HepG2 (cell line): ENCODE data around the gene RPS28. TPM values are rescaled to one million over a fixed set of nuclear protein-coding genes. Genes with fewer than 3 reads are reported as not detected.

ENCODE experiments used
- DNMT3B ChIP-seq: conservative IDR thresholded peaks from 2 replicates; pipeline ENCODE4 v1.6.1; 2016; ENCODE audit warnings: missing biosample characterization, control low read depth
- EEA1 ChIP-seq: sonication (generic); formaldehyde crosslinking; IDR thresholded peaks from 2 replicates; pipeline ENCODE4 v1.5.1; 2020; ENCODE audit warnings: mild to moderate bottlenecking, missing genetic modification reagents, borderline replicate concordance
- EED ChIP-seq: sonication (generic); formaldehyde crosslinking; IDR thresholded peaks from 2 replicates; pipeline ENCODE4 v1.5.0; 2020; ENCODE audit warnings: mild to moderate bottlenecking, missing genetic modification reagents
- HCFC1 ChIP-seq: fragments of 150-350 bp; IDR thresholded peaks from 2 replicates; pipeline ENCODE4 v1.6.1; 2014; ENCODE audit warnings: low read depth, low read length
- HOXA9 ChIP-seq: sonication (generic); formaldehyde crosslinking; IDR thresholded peaks from 2 replicates; pipeline ENCODE4 v1.8.1; 2022; ENCODE audit warnings: missing genetic modification reagents, mild to moderate bottlenecking, moderate library complexity, borderline replicate concordance
- MAF1 ChIP-seq: sonication (generic); formaldehyde crosslinking; IDR thresholded peaks from 2 replicates; pipeline ENCODE4 v1.5.0; 2020; ENCODE audit warnings: missing genetic modification reagents, borderline replicate concordance
- NFIC ChIP-seq: IDR thresholded peaks from 2 replicates; pipeline ENCODE4 v1.6.1; 2012; ENCODE audit warnings: mild to moderate bottlenecking, low read length, inconsistent platforms
- PCBP1 ChIP-seq: fragments of 200-400 bp; formaldehyde crosslinking; IDR thresholded peaks from 2 replicates; pipeline ENCODE4 v1.6.1; 2017; ENCODE audit warnings: mild to moderate bottlenecking, low read depth, low read length, borderline replicate concordance
- RAD21 ChIP-seq: fragments of 450-650 bp; formaldehyde crosslinking; IDR thresholded peaks from 2 replicates; pipeline ENCODE4 v1.5.0; 2020; ENCODE audit warnings: mild to moderate bottlenecking
- SNAPC5 ChIP-seq: sonication (generic); formaldehyde crosslinking; IDR thresholded peaks from 2 replicates; pipeline ENCODE4 v1.8.1; 2023; ENCODE audit warnings: mild to moderate bottlenecking, missing genetic modification reagents, borderline replicate concordance
- TEF ChIP-seq: sonication (generic); formaldehyde crosslinking; IDR thresholded peaks from 2 replicates; pipeline ENCODE4 v1.5.0; 2020; ENCODE audit warnings: missing genetic modification reagents
- TRAFD1 ChIP-seq: sonication (generic); formaldehyde crosslinking; IDR thresholded peaks from 2 replicates; pipeline ENCODE4 v1.5.1; 2020; ENCODE audit warnings: missing genetic modification reagents, mild to moderate bottlenecking, borderline replicate concordance
- ZBTB20 ChIP-seq: sonication (generic); formaldehyde crosslinking; IDR thresholded peaks from 2 replicates; pipeline ENCODE4 v1.8.1; 2023; ENCODE audit warnings: missing genetic modification reagents, low read depth, mild to moderate bottlenecking, borderline replicate concordance
- ZNF33A ChIP-seq: sonication (generic); formaldehyde crosslinking; IDR thresholded peaks from 2 replicates; pipeline ENCODE4 v1.5.1; 2020; ENCODE audit warnings: missing genetic modification reagents, mild to moderate bottlenecking, moderate library complexity, borderline replicate concordance
- ZNF616 ChIP-seq: sonication (generic); formaldehyde crosslinking; IDR thresholded peaks from 2 replicates; pipeline ENCODE4 v1.5.0; 2020; ENCODE audit warnings: low read depth, mild to moderate bottlenecking, missing genetic modification reagents
- ZNF749 ChIP-seq: sonication (generic); formaldehyde crosslinking; IDR thresholded peaks from 2 replicates; pipeline ENCODE4 v1.8.0; 2022; ENCODE audit warnings: mild to moderate bottlenecking, missing genetic modification reagents, moderate library complexity, borderline replicate concordance
- polyA plus RNA-seq, 8 experiments: library from polyadenylated mRNA; depleted of rRNA in 3 of 8; stranded (reverse) in 7 of 8; unstranded in 1 of 8; fragments of >200 nt; fragmentation: Illumina TruSeq in 4 of 8; extraction: Trizol in 4 of 8; gene quantifications; 2 replicates each; pipeline versions ENCODE4 v1.2.1 to v1.2.3, GENCODE V29; 2011 to 2016; ENCODE audit warnings: low read depth in 4 of 8, missing spikeins in 1 of 8, mixed read lengths in 1 of 8; ENCODE audit not compliant: insufficient read depth in 1 of 8
- total RNA-seq, 5 experiments: library from RNA; depleted of rRNA; stranded (reverse); fragments of >200 nt; fragmentation: Illumina TruSeq; extraction: Trizol; gene quantifications; 2 replicates each; pipeline ENCODE4 v1.2.3, GENCODE V29; 2016; ENCODE audit warnings: low read depth in 1 of 5
- TF ChIP-seq, protein P1 (sequence below): sonication (generic); formaldehyde crosslinking; IDR thresholded peaks from 2 replicates; pipeline ENCODE4 v1.4.0; 2020; ENCODE audit warnings: missing genetic modification reagents, borderline replicate concordance
- TF ChIP-seq, protein P2 (sequence below): sonication (generic); formaldehyde crosslinking; IDR thresholded peaks from 2 replicates; pipeline ENCODE4 v1.5.0; 2020; ENCODE audit warnings: missing genetic modification reagents

The RPS28 gene
- total and polyA plus RNA-seq, 2 of the 13 experiments (the other 11 are each of a cell fraction or from before 2014, with no cell fraction given), result 281 to 545 TPM

DNA sequence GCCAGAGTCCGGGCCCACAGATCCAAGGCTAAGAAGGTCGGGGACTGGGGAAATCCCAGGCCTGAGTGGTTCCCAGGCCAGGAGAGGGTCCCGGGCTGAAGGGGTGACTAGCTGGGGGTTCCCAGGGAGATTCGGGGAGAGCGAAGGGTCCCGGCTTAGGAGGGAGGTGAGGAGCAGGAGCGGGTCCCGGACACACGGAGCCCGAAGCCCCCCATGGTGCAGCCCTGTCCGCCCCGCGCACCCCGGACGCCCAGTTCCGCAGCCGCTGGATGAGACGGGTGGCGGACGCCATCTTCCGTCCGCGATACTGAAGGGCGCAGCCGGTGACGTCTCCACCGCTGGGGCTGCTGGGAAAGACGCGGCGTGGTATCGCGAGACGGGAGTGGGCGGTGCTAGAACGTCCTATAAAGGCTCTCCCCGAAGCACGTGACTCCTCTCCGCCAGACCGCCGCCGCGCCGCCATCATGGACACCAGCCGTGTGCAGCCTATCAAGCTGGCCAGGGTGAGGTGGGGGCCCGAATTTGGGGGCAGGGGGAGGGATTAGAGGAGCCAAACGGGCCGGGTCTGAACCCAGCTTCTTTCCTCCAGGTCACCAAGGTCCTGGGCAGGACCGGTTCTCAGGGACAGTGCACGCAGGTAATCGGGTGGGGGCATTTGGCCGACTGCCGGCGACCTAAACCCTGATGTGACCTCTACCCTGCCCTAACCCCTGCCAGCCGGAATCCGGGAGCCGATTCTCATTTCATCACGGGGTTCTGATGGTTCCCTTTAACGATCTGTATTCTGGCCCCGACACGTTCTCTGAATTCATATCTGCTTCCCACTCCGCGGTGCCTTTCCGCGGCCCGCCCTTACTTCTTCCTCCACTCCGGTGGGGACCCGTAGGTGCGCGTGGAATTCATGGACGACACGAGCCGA is at the start of gene RPS28, which contains the start of gene NDUFA7 (continued):
- TF ChIP-seq HCFC1 (peak; percentile 68), HOXA9 (CRISPR knock-in tag) (no peak), ZNF749 (0 out of 2 replicates have a peak, but pooled peaks have one; percentile 47), PCBP1 (0 out of 2 replicates have a peak, but pooled peaks have one; percentile 82), NFIC (no peak), ZNF33A (no peak), TEF (CRISPR knock-in tag) (no peak), TRAFD1 (CRISPR knock-in tag) (no peak; the same call in 1 of the 2 replicates), ZBTB20 (CRISPR knock-in tag) (no peak; the same call in 1 of the 2 replicates), MAF1 (CRISPR knock-in tag) (peak; percentile 55; the same call in 1 of the 2 replicates), EEA1 (CRISPR knock-in tag) (no peak; the same call in 1 of the 2 replicates), DNMT3B (CRISPR knock-in tag) (no peak; the same call in 1 of the 2 replicates), RAD21 (CRISPR knock-in tag) (peak; percentile 58), EED (peak; percentile 91), ZNF616 (peak; percentile 83; the same call in 1 of the 2 replicates), SNAPC5 (no peak)
- TF ChIP-seq, protein P1, sequence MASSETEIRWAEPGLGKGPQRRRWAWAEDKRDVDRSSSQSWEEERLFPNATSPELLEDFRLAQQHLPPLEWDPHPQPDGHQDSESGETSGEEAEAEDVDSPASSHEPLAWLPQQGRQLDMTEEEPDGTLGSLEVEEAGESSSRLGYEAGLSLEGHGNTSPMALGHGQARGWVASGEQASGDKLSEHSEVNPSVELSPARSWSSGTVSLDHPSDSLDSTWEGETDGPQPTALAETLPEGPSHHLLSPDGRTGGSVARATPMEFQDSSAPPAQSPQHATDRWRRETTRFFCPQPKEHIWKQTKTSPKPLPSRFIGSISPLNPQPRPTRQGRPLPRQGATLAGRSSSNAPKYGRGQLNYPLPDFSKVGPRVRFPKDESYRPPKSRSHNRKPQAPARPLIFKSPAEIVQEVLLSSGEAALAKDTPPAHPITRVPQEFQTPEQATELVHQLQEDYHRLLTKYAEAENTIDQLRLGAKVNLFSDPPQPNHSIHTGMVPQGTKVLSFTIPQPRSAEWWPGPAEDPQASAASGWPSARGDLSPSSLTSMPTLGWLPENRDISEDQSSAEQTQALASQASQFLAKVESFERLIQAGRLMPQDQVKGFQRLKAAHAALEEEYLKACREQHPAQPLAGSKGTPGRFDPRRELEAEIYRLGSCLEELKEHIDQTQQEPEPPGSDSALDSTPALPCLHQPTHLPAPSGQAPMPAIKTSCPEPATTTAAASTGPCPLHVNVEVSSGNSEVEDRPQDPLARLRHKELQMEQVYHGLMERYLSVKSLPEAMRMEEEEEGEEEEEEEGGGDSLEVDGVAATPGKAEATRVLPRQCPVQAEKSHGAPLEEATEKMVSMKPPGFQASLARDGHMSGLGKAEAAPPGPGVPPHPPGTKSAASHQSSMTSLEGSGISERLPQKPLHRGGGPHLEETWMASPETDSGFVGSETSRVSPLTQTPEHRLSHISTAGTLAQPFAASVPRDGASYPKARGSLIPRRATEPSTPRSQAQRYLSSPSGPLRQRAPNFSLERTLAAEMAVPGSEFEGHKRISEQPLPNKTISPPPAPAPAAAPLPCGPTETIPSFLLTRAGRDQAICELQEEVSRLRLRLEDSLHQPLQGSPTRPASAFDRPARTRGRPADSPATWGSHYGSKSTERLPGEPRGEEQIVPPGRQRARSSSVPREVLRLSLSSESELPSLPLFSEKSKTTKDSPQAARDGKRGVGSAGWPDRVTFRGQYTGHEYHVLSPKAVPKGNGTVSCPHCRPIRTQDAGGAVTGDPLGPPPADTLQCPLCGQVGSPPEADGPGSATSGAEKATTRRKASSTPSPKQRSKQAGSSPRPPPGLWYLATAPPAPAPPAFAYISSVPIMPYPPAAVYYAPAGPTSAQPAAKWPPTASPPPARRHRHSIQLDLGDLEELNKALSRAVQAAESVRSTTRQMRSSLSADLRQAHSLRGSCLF (CRISPR knock-in tag), result 0 out of 2 replicates have a peak, but pooled peaks have one; percentile 19
- TF ChIP-seq, protein P2, sequence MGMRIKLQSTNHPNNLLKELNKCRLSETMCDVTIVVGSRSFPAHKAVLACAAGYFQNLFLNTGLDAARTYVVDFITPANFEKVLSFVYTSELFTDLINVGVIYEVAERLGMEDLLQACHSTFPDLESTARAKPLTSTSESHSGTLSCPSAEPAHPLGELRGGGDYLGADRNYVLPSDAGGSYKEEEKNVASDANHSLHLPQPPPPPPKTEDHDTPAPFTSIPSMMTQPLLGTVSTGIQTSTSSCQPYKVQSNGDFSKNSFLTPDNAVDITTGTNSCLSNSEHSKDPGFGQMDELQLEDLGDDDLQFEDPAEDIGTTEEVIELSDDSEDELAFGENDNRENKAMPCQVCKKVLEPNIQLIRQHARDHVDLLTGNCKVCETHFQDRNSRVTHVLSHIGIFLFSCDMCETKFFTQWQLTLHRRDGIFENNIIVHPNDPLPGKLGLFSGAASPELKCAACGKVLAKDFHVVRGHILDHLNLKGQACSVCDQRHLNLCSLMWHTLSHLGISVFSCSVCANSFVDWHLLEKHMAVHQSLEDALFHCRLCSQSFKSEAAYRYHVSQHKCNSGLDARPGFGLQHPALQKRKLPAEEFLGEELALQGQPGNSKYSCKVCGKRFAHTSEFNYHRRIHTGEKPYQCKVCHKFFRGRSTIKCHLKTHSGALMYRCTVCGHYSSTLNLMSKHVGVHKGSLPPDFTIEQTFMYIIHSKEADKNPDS (CRISPR knock-in tag), result 0 out of 2 replicates have a peak, but pooled peaks have one; percentile 37
